ENCODE results near the gene NMNAT2. TPM values are rescaled to one million over a fixed set of nuclear protein-coding genes. Genes with fewer than 3 reads are reported as not detected.

Gene NMNAT2
- total RNA-seq, 2 donors from 2014 or later: 1.0 to 1.3 TPM

DNA sequence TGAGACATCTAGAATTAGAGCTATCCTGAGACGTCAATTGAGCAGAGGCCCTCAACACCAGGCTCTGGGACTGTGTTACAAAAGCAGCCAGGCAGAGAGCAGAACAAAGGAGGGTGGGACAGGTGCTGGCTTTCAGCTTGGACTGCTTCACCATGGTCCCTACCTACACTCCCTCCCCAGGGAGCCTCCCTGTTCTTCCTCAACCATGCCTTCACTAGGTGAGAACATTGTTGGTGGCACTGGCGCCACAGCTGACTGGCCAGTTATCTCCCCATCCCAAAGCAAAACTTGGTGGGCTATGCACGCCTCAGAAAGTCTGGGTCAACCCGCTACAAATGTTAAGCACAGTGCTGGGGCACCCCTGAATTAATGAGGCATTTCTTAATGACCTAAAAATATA lies 87.8 kb downstream of the NMNAT2 start:
- intact Hi-C loops (cut with DNase I): no loop called here
- Histone ChIP-seq H3K36me3 (replicated peaks in 1 of 2; ENCODE audit: insufficient read depth in 1 of 2, low read depth in 2 of 2) (no peaks in the 10 kb centered on the region), H3K4me3 (no peak overlapping the region), H3K27me3 (no peaks in the 10 kb centered on the region), H3K4me1 (no peaks in the 10 kb centered on the region), H3K27ac (no peak overlapping the region), H3K9me3 (no peaks in the 10 kb centered on the region)
- WGBS, 2 donors: 58 to 73% methylated on average over 4 of the region's 4 CpGs
- DNase-seq (no peak), ATAC-seq (no peak)
- TF ChIP-seq POLR2A (IDR thresholded peaks at IDR 0.05): no peak
- TF ChIP-seq, protein P1, sequence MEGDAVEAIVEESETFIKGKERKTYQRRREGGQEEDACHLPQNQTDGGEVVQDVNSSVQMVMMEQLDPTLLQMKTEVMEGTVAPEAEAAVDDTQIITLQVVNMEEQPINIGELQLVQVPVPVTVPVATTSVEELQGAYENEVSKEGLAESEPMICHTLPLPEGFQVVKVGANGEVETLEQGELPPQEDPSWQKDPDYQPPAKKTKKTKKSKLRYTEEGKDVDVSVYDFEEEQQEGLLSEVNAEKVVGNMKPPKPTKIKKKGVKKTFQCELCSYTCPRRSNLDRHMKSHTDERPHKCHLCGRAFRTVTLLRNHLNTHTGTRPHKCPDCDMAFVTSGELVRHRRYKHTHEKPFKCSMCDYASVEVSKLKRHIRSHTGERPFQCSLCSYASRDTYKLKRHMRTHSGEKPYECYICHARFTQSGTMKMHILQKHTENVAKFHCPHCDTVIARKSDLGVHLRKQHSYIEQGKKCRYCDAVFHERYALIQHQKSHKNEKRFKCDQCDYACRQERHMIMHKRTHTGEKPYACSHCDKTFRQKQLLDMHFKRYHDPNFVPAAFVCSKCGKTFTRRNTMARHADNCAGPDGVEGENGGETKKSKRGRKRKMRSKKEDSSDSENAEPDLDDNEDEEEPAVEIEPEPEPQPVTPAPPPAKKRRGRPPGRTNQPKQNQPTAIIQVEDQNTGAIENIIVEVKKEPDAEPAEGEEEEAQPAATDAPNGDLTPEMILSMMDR (IDR thresholded peaks at IDR 0.05): no peak

DNA sequence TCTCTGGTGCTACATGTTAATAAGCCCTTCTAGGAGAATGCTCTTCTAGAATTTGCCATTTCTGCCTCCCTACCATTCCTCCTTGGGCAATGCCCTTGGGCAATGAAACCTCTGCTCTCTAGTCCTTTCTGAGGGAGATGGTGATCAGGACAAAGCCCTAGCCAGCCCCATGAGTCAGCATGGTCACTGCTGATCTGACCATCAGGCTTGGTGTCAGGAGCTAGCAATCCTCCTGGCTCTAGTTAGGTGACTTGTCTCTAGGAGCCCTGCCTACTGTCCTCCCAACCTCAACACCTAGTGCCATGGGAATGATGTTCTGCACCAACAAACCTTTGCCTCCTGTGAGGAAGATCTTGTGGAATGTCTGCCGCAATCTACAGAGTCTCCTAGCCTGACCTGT lies 89.8 kb downstream of the NMNAT2 start:
- TF ChIP-seq, protein P1 (IDR thresholded peaks at IDR 0.05): no peak
- TF ChIP-seq POLR2A (IDR thresholded peaks at IDR 0.05): no peak
- Histone ChIP-seq H3K36me3 (replicated peaks in 1 of 2; ENCODE audit: insufficient read depth in 1 of 2, low read depth in 2 of 2) (no peaks in the 10 kb centered on the region), H3K27me3 (no peaks in the 10 kb centered on the region), H3K4me1 (no peaks in the 10 kb centered on the region), H3K4me3 (no peak overlapping the region), H3K9me3 (no peaks in the 10 kb centered on the region), H3K27ac (no peak overlapping the region)
- ATAC-seq (no peak), DNase-seq (no peak)
- WGBS, 2 donors: 64 to 86% methylated on average over 1 of the region's 1 CpG
- intact Hi-C loops (cut with DNase I): no loop called here

DNA sequence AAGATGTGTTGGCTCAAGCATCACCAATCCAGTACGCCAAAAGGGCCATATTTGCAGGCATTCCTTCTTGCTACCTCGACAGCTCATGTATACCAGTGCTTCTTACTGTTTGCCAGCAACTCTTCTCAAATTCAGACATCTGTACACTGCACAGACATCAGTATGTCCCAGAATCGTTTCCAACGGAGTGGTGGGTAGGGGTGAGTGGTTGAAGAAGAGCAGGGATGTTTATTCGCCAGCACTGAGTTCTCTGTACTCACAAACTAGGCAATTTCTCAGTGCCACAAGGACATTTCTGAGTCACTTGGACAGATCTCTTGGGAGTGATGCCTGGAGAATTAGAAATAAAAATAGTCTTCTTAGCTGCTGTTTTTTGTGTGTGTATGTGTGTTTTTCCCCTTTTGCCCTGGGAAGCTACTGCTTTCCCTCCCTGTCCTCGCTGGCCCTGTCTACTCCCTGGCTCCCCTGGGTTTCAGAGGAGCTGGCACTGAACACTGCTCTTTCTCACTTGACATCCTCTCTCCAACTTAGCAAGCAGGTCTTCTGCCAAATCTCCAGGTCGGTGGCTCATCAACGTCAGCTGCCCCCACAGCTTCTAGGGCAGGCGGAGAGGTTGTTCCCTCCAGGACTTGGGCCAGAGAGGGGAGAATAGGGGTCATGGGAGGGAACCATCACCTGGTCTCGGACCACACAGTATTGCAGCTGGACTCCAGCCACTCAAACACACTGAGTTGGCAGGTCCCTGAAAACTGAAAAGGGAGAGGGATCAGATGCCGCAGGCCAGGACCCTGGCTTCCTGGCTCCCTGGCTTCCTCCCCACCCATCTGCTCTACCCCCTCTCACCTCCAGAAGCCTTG lies 90.5 kb downstream of the NMNAT2 start:
- H3K27ac ChIP-seq: no peak overlapping the region
- peak in 1 of 4 donors; percentile 15 for DNase-seq
- 63 to 75% methylated on average over 10 to 11 of the region's 11 CpGs for WGBS, 2 donors
- intact Hi-C loops (cut with DNase I): no loop called here
- ATAC-seq: peak; percentile 12
- no peaks in the 10 kb centered on the region for H3K9me3 ChIP-seq
- H3K36me3 ChIP-seq (replicated peaks in 1 of 2; ENCODE audit: insufficient read depth in 1 of 2, low read depth in 2 of 2): no peaks in the 10 kb centered on the region
- TF ChIP-seq, protein P1 (IDR thresholded peaks at IDR 0.05): no peak
- TF ChIP-seq POLR2A (IDR thresholded peaks at IDR 0.05): no peak
- no peak overlapping the region for H3K4me3 ChIP-seq
- H3K4me1 ChIP-seq: no peaks in the 10 kb centered on the region
- no peaks in the 10 kb centered on the region for H3K27me3 ChIP-seq

DNA sequence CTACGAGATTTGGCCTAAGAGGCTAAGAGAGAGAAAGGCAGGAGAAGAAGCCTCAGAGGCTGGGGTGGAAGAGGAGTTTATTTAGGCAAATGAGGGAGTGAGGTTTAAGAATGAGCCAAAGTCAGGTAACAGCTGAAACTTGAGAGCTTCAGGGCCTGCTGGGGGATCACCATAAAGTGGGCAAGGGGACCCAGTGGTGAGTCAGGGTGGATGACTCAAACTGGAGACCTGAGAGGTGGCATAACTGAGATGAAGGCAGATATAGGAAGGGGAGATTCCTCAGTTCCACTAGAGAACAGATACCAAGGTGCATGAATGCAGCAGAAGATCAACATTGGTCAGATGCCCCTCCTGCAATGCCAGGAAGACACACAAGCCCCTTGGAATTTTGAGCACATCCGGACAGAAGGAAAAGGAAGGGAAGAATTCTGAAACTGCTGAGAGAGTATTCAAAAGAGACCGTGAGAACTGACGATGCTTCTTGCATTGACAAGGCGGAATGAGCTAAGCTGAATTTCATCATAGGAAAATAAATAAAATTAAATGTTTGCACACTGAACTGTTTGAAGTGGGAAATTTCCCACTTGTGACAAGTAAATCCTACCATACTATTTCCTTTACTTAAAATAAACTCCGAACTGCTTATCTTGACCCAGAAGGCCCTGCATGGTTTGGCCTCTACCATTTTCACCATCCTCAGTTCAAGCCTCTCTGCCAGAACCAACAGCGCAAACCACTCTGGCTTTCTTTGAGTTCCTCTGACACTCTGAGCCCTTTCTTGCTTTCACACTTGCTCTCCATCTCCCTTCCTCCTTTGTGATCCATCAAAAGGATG lies 94.1 kb downstream of the NMNAT2 start:
- no peak for ATAC-seq
- 63 to 68% methylated on average over 7 of the region's 7 CpGs for WGBS, 2 donors
- intact Hi-C loops (cut with DNase I): loop anchor here (5.0 kb wide), 1 partner anchor 47 kb away; no protein-coding TSS in a partner anchor
- H3K36me3 ChIP-seq (replicated peaks in 1 of 2; ENCODE audit: insufficient read depth in 1 of 2, low read depth in 2 of 2): no peaks in the 10 kb centered on the region
- H3K27ac ChIP-seq: no peak overlapping the region
- no peak for DNase-seq
- TF ChIP-seq, protein P1 (IDR thresholded peaks at IDR 0.05): no peak
- TF ChIP-seq POLR2A (IDR thresholded peaks at IDR 0.05): no peak
- no peaks in the 10 kb centered on the region for H3K4me1 ChIP-seq
- no peaks in the 10 kb centered on the region for H3K27me3 ChIP-seq
- H3K9me3 ChIP-seq: no peaks in the 10 kb centered on the region
- no peak overlapping the region for H3K4me3 ChIP-seq

Measured in body of pancreas (tissue), 4 donors.